ENCODE data around the gene ACADL. TPM values are rescaled to one million over a fixed set of nuclear protein-coding genes. Genes with fewer than 3 reads are reported as not detected.

Gene ACADL
- total RNA-seq, 1 donor from 2014 or later, result 0.38 TPM

GRCh38 chr2:210198326-210198725, 26.9 kb downstream of the ACADL start:
- TF ChIP-seq, protein P1, sequence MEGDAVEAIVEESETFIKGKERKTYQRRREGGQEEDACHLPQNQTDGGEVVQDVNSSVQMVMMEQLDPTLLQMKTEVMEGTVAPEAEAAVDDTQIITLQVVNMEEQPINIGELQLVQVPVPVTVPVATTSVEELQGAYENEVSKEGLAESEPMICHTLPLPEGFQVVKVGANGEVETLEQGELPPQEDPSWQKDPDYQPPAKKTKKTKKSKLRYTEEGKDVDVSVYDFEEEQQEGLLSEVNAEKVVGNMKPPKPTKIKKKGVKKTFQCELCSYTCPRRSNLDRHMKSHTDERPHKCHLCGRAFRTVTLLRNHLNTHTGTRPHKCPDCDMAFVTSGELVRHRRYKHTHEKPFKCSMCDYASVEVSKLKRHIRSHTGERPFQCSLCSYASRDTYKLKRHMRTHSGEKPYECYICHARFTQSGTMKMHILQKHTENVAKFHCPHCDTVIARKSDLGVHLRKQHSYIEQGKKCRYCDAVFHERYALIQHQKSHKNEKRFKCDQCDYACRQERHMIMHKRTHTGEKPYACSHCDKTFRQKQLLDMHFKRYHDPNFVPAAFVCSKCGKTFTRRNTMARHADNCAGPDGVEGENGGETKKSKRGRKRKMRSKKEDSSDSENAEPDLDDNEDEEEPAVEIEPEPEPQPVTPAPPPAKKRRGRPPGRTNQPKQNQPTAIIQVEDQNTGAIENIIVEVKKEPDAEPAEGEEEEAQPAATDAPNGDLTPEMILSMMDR (IDR thresholded peaks at IDR 0.05; ENCODE audit: unreplicated experiment), result no peak
- no peaks in the 10 kb centered on the region for H3K9me3 Mint-ChIP-seq (ENCODE audit: low read depth)
- no peaks in the 10 kb centered on the region for H3K27me3 Mint-ChIP-seq
- DNase-seq (ENCODE audit: low spot score, unreplicated experiment), result no peak
- peaks cover 10% of the 10 kb centered on the region for H3K4me1 Mint-ChIP-seq (ENCODE audit: low read depth)
- H3K27ac Mint-ChIP-seq, result no peak overlapping the region
- no peak overlapping the region for H3K4me3 Mint-ChIP-seq (ENCODE audit: low read depth)
- H3K36me3 Mint-ChIP-seq (ENCODE audit: insufficient read depth), result no peaks in the 10 kb centered on the region

GRCh38 chr2:210197720-210198119, 27.5 kb downstream of the ACADL start:
- TF ChIP-seq, protein P1 (IDR thresholded peaks at IDR 0.05; ENCODE audit: unreplicated experiment), result no peak
- no peak overlapping the region for H3K27ac Mint-ChIP-seq
- DNase-seq (ENCODE audit: low spot score, unreplicated experiment), result no peak
- no peaks in the 10 kb centered on the region for H3K36me3 Mint-ChIP-seq (ENCODE audit: insufficient read depth)
- peaks cover 10% of the 10 kb centered on the region for H3K4me1 Mint-ChIP-seq (ENCODE audit: low read depth)
- H3K9me3 Mint-ChIP-seq (ENCODE audit: low read depth), result no peaks in the 10 kb centered on the region
- no peak overlapping the region for H3K4me3 Mint-ChIP-seq (ENCODE audit: low read depth)
- no peaks in the 10 kb centered on the region for H3K27me3 Mint-ChIP-seq

DNA sequence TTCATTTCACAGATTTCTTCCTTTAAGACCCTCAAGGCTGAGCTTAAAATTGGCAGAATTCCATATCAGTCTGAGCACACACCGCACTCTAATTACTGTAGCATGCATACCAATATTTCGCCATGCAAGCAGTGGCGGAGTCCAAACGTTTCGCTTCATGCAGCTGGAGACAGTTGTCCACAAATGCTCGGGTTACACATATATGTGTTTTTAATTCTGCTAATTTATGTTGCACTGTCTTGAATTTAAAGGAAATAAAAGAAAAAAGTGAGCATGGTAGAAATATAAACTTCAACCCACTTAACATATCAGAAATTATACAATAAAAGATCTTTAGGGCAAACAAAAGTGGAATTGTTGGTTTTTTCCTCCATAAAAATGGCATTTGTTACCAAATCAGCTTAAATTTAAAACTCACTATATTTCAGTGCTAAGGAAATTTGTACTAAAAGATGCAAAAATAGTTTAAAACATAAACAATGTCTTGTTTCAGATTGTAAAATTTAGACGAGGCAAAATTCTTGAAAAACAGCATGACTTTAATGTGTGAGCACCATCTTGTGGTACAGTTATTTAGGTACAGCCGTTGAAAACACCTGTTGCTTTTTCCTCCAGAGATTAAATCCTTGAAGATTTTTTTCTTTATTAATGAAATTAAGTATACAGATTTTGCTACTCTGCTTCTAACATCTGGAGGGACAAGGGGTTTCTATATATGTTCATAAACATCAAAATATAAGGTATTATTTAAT, 30.0 kb downstream of the ACADL start:
- Mint-ChIP-seq H3K4me3 (ENCODE audit: low read depth) (no peak overlapping the region), H3K36me3 (ENCODE audit: insufficient read depth) (no peaks in the 10 kb centered on the region), H3K9me3 (ENCODE audit: low read depth) (no peaks in the 10 kb centered on the region), H3K4me1 (ENCODE audit: low read depth) (peaks cover 11% of the 10 kb centered on the region), H3K27ac (no peak overlapping the region), H3K27me3 (no peaks in the 10 kb centered on the region)
- TF ChIP-seq, protein P1 (IDR thresholded peaks at IDR 0.05; ENCODE audit: unreplicated experiment), result peak; percentile 79
- DNase-seq (ENCODE audit: low spot score, unreplicated experiment), result no peak

GRCh38 chr2:210190345-210190744, 34.9 kb downstream of the ACADL start:
- Mint-ChIP-seq H3K27me3 (no peaks in the 10 kb centered on the region), H3K9me3 (ENCODE audit: low read depth) (peaks cover 14% of the 10 kb centered on the region), H3K4me1 (ENCODE audit: low read depth) (peaks cover 20% of the 10 kb centered on the region), H3K27ac (no peak overlapping the region), H3K36me3 (ENCODE audit: insufficient read depth) (peaks cover 4% of the 10 kb centered on the region), H3K4me3 (ENCODE audit: low read depth) (no peak overlapping the region)
- TF ChIP-seq, protein P1 (IDR thresholded peaks at IDR 0.05; ENCODE audit: unreplicated experiment), result no peak
- no peak for DNase-seq (ENCODE audit: low spot score, unreplicated experiment)

DNA sequence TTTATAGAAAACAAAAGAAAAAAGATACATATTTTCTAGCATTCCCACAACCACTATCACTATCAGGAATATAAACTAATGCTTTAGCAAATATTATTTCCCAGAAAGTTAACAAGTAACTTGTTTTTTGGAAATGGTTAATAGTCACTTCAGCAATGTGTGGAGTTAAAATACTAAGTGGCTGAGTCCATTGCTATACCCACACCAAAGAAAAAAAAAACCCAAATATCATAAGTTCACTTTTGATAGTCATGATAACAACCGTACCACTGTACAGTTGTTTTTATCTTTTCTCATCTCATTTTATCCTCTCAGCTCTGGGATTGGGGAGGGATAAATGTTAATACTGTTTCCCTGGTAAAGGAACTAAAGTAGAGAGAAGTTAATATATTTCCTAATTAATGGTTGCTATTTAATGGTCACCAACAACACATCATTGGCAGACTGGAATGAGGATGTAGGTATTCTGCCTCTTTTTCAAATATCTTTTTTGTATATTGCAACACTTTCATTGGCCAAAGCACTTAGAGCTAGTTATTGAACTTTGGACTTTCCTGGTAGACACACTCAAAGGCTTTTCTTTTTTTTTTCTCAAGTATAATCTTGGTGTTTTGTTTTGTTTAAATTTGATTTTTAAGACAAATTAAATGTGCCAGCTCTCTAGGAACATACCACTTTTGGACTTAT, 35.7 kb downstream of the ACADL start:
- Mint-ChIP-seq H3K27ac (peak overlapping the region; percentile 49), H3K27me3 (no peaks in the 10 kb centered on the region), H3K9me3 (ENCODE audit: low read depth) (peaks cover 20% of the 10 kb centered on the region), H3K36me3 (ENCODE audit: insufficient read depth) (peaks cover 10% of the 10 kb centered on the region), H3K4me3 (ENCODE audit: low read depth) (no peak overlapping the region), H3K4me1 (ENCODE audit: low read depth) (peaks cover 14% of the 10 kb centered on the region)
- DNase-seq (ENCODE audit: low spot score, unreplicated experiment), result no peak
- TF ChIP-seq, protein P1 (IDR thresholded peaks at IDR 0.05; ENCODE audit: unreplicated experiment), result no peak

Data from progenitor cell of endocrine pancreas (in vitro differentiated cells).